Motor neuron (in vitro differentiated cells): ENCODE measurements around the gene ELANE. TPM values are rescaled to one million over a fixed set of nuclear protein-coding genes. Genes with fewer than 3 reads are reported as not detected.
"Not testable (repeated sequence)": the region's sequence is repeated elsewhere in the genome, so short reads cannot be mapped to it uniquely, and the experiment has no call there.

Experiments
- ATAC-seq, 8 experiments: fragments of 200-7000 bp; cut with Tn5 transposase; replicated peaks in 6 of 8; 2 replicates each; pipeline ENCODE4 v1.8.0; 2021; ENCODE audit warnings: mild to moderate bottlenecking in 8 of 8, moderate library complexity in 8 of 8
- H3K27ac ChIP-seq, 2 donors: fragments of 250-450 bp; sonication (Bioruptor Pico); 2 replicates each; pipeline ENCODE4 v1.9.0; 2021; ENCODE audit warnings: antibody characterized with exemption in 2 of 2, mild to moderate bottlenecking in 2 of 2, moderate library complexity in 1 of 2
- H3K4me1 ChIP-seq, 2 donors: fragments of 250-450 bp; sonication (Bioruptor Pico); replicated peaks in 1 of 2; 2 replicates each; pipeline ENCODE4 v1.6.1; 2021; ENCODE audit warnings: antibody characterized with exemption in 2 of 2, mild to moderate bottlenecking in 2 of 2, moderate library complexity in 1 of 2
- H3K4me3 ChIP-seq, 5 donors: fragments of 250-450 bp; sonication (Bioruptor Pico); 2 replicates each; pipeline ENCODE4 v1.9.0; 2021; ENCODE audit warnings: antibody characterized with exemption in 5 of 5, mild to moderate bottlenecking in 5 of 5, moderate library complexity in 4 of 5
- WGBS, 10 experiments: fragments of 450-650 bp; shearing (Covaris generic); methylation state at CpG; one replicate each; pipeline ENCODE4 v1.0.0; 2022; 5-methylcytosine and 5-hydroxymethylcytosine counted together
- in situ Hi-C, 9 experiments: fragments of 400-800 bp; cut with MboI; loops; one replicate each; pipeline ENCODE4 v1.15.0; 2021; ENCODE audit warnings: low sequenced_read_pairs in 9 of 9, low pct_unique_long_range_greater_than_20kb in 2 of 9; ENCODE audit not compliant: unreplicated experiment in 9 of 9
- total RNA-seq, 8 experiments: library from RNA; unstranded; fragments of 300-600 nt; gene quantifications; 2 replicates each; pipeline versions ENCODE4 v1.2.3 to v1.2.4, GENCODE V29; 2022

The ELANE gene
- total RNA-seq, 8 experiments from 2014 or later: 0.32 TPM; not detected in 7

DNA sequence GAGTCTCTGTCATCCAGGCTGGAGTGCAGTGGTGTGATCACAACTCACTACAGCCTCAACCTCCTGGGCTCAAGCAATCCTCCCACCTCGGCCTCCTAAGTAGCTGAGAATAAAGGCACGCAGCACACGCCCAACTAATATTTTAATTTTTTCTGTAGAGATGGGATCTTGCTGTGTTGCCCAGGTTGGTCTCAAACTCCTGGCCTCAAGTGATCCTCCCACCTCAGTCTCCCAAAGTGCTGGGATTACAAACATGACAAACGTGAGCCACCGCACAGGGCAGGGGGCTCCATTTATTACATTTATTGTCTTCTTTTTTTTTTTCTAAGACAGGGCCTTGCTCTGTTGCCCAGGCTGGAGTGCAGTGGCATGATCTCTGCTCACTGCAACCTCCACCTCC lies 31.9 kb upstream of the ELANE start:
- H3K27ac ChIP-seq, in situ Hi-C loops, ATAC-seq: not testable (repeated sequence)
- Histone ChIP-seq H3K4me1 (peaks cover 19 to 21% of the 10 kb centered on the region in 2 donors), H3K4me3 (peak overlapping the region in 1 of 5 donors; percentile 88)
- 60 to 72% (median 62%) methylated on average over 1 to 2 of the region's 5 CpGs; no CpG with 5 or more reads in 7 of the 10 experiments for WGBS, 10 experiments

DNA sequence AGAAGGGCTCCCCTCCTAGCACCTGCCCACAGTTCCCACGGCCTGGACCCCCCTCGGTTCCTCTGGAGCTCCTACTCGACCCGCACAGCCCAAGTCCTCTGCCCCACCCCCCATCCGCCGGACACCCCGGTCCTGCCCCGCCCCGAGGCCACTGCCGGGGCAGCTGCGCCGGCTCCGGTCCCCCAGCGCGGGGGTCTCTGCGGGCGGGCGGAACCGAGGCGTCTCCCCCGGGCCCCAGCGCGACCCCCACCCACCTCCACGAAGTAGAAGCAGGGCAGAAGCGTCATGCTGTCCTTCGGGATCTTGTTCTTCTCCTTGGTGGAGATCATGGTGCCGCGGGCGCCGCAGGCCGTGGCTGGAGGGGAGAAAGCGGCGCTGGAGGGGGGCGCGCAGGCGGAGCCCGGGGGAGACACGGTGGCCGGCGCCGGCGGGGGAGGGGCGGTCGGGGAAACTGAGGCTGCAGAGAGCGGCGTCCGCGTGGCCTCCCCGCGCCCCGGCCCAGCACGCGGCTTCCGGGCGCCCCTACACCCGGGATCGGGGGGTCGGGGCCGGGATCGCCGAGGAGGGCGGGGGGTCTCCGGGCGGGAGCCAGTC lies 30.8 kb upstream of the ELANE start:
- no CpG with 5 or more reads among the region's 64 CpGs for WGBS, 10 experiments
- H3K4me3 ChIP-seq: peak overlapping the region; percentile 46 to 88 (median 75)
- in situ Hi-C loops: no loop called here

DNA sequence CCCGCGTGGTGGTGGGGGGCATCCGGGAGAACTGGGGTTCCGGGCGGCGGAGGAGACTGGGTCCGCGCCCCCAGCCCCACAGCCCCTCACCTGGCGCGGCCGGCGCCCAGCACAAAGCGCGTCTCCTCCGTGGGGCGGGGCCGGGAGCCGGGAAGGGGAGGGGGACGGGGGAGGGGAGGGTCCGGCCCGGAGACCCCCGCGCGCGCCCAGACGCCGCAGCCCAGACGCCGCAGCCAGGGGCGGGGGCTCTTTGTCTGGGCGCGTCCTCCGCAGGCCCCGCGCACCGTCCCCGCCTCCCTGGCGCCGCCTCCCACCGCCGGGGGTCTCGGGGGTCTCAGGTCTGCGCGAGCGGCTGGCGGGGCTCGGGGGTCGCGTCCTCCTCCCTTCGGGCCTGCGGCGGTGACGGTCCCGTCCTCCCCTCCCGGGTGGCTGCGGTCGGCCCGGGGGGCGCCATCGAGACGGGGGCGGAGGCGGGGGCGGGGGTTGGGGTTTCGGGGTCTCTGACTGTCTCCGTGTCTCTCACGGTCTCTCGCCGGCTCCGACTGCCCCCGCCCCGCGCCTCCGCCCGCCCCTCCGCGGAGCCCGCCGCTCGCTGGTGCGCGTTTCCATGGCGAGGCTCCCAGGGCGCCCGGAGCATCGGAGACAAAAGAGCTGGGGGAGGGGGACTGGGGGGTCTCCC lies 30.1 kb upstream of the ELANE start, which contains the start of gene PLPPR3:
TSS of gene PLPPR3 (minus strand) at position 131 of the 679 bp plus-strand sequence. CDS start 396 bp downstream, outside the sequence.
- peak within 1 kb of the TSS; percentile 46 to 88 (median 75) for H3K4me3 ChIP-seq
- no CpG with 5 or more reads among the region's 86 CpGs for WGBS, 10 experiments
- peak within 1 kb of the TSS; percentile 93 to 94 for H3K27ac ChIP-seq
- peaks cover 19 to 21% of the 10 kb centered on the region in 2 donors for H3K4me1 ChIP-seq
- in situ Hi-C loops: no loop called here
- ATAC-seq: peak in 5 of 8 experiments; percentile 80 to 84 (median 83)

More for the DNA sequence above, 30.8 kb upstream of the ELANE start:
- H3K27ac ChIP-seq: peak overlapping the region; percentile 93 to 94
- peak in 7 of 8 experiments; percentile 12 to 40 (median 28) for ATAC-seq
- H3K4me1 ChIP-seq: peaks cover 19 to 21% of the 10 kb centered on the region in 2 donors

DNA sequence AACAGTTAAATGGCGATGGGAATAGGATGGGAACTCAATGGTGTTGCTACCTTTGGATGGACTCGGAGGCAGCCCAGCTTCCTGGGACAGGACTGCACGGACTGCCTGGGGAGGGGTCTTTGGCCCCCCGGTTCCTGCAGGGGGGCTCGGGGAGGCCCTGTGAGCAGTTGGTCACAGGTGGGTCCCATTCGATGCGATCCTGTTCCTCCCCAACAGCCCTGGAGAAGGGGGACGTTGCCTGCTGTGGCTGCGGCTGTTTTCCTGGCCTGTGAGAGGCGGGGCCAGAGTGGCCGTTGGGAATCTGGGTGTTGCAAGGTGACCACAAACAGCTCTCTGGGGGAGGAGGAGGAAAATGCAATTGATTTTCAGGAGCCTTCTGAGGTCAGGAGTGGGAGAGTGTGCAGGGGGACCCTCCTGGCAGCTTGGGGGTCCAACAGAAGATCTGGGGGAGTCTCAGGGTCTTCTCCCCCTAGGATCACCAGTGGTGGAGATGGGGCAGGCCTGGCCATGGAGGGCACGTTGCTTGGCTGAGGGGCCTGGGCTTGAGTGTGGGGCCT lies 28.5 kb upstream of the ELANE start:
- ATAC-seq: no peak
- 17 to 100% (median 87%) methylated on average over 1 to 3 of the region's 12 CpGs; no CpG with 5 or more reads in 3 of the 10 experiments for WGBS, 10 experiments
- Histone ChIP-seq H3K4me1 (peaks cover 19 to 21% of the 10 kb centered on the region in 2 donors), H3K27ac (peak overlapping the region; percentile 18 to 57), H3K4me3 (no peak overlapping the region)
- in situ Hi-C loops: no loop called here

DNA sequence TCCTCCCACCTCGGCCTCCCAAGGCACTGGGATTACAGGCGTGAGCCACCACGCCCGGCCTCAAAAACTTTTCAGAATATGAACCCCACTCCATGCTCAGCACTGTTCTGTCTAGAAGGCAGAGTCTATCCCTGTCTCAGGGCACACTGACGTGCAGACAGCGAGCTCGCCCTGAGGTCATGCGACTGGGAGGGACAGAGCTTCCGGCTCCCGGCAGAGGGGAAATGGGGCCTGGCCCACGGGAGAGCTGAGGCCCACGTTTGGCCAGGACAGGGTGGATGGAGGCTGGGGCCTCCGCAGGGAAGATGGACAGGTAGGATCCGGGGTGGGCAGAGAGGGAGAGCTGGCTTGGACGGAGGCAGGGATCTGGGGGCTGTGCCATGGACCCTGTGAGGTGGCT lies 27.2 kb upstream of the ELANE start:
- Histone ChIP-seq H3K4me1 (peaks cover 19 to 21% of the 10 kb centered on the region in 2 donors), H3K4me3 (no peak overlapping the region), H3K27ac (no peak overlapping the region)
- ATAC-seq: no peak
- WGBS, 10 experiments: 56 to 100% (median 75%) methylated on average over 1 to 8 of the region's 15 CpGs; no CpG with 5 or more reads in 6 of the 10 experiments
- in situ Hi-C loops: no loop called here

DNA sequence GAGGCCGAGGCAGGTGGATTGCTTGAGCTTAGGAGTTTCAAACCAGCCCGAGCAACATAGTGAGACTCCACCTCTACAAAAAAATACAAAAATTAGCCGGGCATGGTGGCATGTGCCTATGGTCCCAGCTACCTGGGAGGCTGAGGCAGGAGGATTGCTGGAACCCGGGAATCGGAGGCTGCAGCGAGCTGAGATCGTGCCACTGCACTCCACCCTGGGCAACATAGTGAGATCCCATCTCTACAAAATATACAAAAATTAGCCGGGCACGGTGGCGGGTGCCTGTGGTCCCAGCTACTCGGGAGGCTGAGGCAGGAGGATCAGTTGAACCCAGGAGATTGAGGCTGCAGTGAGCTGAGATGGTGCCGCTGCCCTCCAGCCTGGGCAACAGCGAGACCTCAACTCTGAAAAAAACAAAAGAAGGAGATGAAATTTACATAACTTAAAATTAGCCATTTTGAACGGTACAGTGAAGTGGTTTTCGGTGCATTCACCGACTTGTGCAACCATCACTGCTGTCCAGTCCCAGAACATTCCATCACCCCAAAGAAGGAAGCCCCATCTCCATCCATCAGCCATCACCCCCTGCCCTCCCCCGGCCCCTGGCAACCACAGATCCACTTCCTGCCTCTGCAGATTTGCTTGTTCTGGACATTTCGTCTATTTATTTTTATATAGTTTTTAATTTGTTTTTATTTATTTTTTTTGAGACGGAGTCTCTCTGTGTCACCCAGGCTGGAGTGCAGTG lies 26.0 kb upstream of the ELANE start:
- H3K4me3 ChIP-seq: no peak overlapping the region
- in situ Hi-C loops: no loop called here
- no peak for ATAC-seq

DNA sequence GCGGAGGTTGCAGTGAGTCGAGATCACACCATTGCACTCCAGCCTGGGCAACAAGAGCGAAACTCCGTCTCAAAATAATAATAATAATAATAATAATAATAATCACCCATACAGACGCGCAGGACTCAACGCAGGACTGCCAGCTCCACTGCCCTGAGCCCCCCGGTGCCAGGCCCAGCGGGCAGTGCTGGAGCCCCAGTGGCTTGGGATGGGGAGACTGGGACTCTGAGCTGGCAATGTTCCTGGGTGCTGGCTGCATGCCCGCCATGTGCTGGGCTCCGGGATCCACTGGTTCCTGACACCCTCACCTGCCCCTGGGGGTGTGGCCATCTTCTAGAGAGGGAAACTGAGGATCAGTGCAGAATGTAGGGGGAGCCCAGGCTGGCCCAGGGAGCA lies 24.8 kb upstream of the ELANE start:
- in situ Hi-C loops: no loop called here
- ATAC-seq: peak in 1 of 8 experiments; percentile 13
- 91 to 100% methylated on average over 3 to 6 of the region's 11 CpGs; no CpG with 5 or more reads in 8 of the 10 experiments for WGBS, 10 experiments

More for the DNA sequence above, 26.0 kb upstream of the ELANE start:
- 71 to 100% (median 88%) methylated on average over 1 to 12 of the region's 19 CpGs; no CpG with 5 or more reads in 3 of the 10 experiments for WGBS, 10 experiments
- Histone ChIP-seq H3K4me1 (peaks cover 14 to 15% of the 10 kb centered on the region in 2 donors), H3K27ac (no peak overlapping the region)

DNA sequence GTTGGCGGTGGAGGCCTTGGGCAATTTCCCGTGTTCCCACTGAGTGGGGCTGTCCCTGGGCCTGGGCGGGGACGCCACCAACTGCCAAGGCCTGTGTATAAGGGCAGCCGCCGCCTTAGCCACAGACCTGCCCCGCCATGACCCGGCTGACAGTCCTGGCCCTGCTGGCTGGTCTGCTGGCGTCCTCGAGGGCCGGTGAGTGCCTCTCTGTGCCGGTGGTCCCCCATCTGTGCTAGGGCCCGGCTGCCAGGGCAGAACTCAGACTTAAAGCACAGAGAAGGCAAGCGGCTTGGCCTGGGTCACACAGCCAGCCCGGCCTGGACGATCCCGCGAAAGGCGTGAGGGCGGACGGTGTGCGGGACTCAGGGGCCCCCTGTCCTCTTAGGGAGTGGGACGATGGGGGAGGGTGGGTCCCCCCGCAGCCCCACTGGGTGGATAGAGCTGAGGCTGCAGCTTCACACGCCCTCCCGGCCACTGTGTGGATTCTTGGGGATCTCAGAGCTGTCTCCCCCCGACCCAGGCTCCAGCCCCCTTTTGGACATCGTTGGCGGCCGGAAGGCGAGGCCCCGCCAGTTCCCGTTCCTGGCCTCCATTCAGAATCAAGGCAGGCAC lies 24.3 kb upstream of the ELANE start, which contains the start of gene AZU1:
TSS of gene AZU1 (plus strand) at position 128 of the 612 bp plus-strand sequence. CDS start at position 138, 10 bp downstream.
- Histone ChIP-seq H3K4me3 (no peak within 1 kb of the TSS), H3K27ac (no peak within 1 kb of the TSS), H3K4me1 (peaks cover 10 to 11% of the 10 kb centered on the region in 2 donors)
- peak in 6 of 8 experiments; percentile 4 to 80 (median 36) for ATAC-seq
- in situ Hi-C loops: no loop called here
- WGBS, 10 experiments: 40 to 100% (median 82%) methylated on average over 1 to 9 of the region's 33 CpGs; no CpG with 5 or more reads in 6 of the 10 experiments

More for the DNA sequence above, 24.8 kb upstream of the ELANE start:
- Histone ChIP-seq H3K4me1 (peaks cover 14 to 15% of the 10 kb centered on the region in 2 donors), H3K4me3 (no peak overlapping the region), H3K27ac (no peak overlapping the region)

DNA sequence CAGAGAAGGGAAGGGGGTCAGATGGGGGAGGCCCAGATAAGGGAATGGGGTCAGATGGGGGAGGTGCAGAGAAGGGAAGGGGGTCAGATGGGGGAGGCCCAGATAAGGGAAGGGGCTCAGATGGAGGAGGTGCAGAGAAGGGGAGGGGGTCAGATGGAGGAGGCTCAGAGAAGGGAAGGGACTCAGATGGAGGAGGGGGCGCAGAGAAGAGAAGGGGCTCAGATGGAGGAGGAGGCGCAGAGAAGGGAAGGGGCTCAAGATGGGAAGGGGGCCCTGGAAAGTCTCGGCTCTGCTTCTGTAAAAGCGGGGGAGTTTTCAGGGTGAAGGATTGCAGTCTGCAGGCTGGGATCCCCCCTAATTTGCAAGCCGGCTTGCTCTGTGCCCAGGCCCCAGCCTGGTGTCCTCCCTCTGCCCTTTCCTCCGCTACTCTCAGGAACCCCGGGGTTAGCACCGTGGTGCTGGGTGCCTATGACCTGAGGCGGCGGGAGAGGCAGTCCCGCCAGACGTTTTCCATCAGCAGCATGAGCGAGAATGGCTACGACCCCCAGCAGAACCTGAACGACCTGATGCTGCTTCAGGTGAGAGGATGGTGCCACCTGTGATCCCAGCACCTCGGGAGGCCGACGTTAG lies 22.9 kb upstream of the ELANE start:
- H3K27ac ChIP-seq: no peak overlapping the region
- WGBS, 10 experiments: 40 to 95% (median 53%) methylated on average over 1 to 4 of the region's 18 CpGs; no CpG with 5 or more reads in 5 of the 10 experiments
- in situ Hi-C loops: no loop called here
- no peak for ATAC-seq
- H3K4me3 ChIP-seq: no peak overlapping the region
- H3K4me1 ChIP-seq: no peaks in the 10 kb centered on the region

DNA sequence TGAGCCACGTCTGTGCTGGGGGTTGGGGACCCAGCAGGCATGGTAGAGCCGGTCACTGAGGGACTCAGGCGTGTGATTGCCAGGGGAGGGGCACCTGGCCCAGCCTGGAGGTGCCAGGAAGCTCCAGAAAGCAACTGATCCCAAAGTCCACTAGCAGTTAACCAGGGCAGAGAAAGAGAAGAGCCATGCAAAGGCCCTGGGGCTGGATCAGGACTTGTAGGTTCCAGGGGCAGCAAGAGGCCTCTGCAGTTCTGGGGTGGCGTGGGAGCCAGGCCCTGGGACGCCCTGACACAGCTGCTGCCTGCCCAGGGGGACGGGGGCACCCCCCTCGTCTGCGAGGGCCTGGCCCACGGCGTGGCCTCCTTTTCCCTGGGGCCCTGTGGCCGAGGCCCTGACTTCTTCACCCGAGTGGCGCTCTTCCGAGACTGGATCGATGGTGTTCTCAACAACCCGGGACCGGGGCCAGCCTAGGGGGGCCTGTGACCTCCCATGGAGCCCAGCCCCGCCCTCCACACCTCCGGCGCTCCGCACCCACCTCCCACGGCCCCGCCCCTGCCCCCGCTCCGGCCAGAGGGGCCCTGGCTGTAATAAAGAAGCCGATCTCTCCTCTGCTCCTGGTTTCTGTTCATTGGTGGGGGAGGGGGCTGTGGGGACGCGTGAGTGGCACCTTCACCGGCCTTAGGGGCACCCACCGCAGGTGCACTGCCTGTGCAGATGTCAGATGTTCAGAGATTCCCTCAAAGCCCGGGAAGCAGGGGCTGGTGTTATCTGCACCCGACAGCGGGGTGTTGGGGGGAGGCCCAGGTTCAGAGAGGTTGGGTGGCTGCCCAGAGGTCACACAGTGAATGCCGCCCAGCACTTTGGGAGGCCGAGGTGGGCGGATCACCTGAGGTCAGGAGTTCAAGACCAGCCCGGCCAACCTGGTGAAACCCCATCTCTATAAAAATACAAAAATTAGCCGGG lies 20.4 kb upstream of the ELANE start:
- no peak overlapping the region for H3K4me3 ChIP-seq
- in situ Hi-C loops: no loop called here
- peak in 2 of 8 experiments; percentile 10 to 22 for ATAC-seq
- WGBS, 10 experiments: 80 to 100% (median 88%) methylated on average over 1 to 7 of the region's 38 CpGs; no CpG with 5 or more reads in 6 of the 10 experiments
- peaks cover 0 to 3% of the 10 kb centered on the region in 2 donors for H3K4me1 ChIP-seq
- H3K27ac ChIP-seq: no peak overlapping the region

DNA sequence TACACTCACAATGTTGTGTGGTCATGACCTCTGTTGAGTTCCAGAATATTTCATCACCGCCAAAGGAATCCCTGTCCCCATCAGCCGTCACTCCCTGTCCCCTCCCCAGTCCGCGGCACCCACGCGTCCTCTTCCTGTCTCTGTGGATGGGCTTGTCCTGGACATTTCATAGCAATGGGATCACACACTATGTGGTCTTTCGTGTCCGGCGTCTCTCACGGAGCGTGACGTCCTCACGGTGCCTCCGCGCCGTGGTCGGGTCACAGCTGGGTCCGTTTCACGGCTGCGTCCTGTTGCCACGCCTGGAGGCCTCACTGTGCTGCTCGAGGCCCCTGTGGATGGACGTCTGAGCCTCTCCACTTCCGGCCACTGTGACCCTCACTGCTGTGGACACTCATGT lies 17.9 kb upstream of the ELANE start:
- H3K4me1 ChIP-seq: peaks cover 3 to 8% of the 10 kb centered on the region in 2 donors
- H3K4me3 ChIP-seq: no peak overlapping the region
- WGBS, 10 experiments: 60 to 86% (median 73%) methylated on average over 1 to 11 of the region's 24 CpGs; no CpG with 5 or more reads in 4 of the 10 experiments
- no peak overlapping the region for H3K27ac ChIP-seq
- ATAC-seq: no peak
- in situ Hi-C loops: no loop called here
